Effector CD4-positive, alpha-beta T cell (primary cell): ENCODE results near the gene C1QTNF12.

ENCODE experiments used
- DNase-seq: peaks from one replicate; pipeline ENCODE4 v3.0.0-alpha.2; 2020

Gene C1QTNF12

GRCh38 chr1:1210726-1211540, 35.6 kb downstream of the C1QTNF12 start:
- no peak for DNase-seq

GRCh38 chr1:1208713-1209433, 37.6 kb downstream of the C1QTNF12 start:
- DNase-seq = peak; percentile 34

GRCh38 chr1:1207571-1207892, 39.0 kb downstream of the C1QTNF12 start:
- no peak for DNase-seq

GRCh38 chr1:1206966-1207531, 39.5 kb downstream of the C1QTNF12 start:
- DNase-seq = peak; percentile 1

- DNase-seq = peak; percentile 22
Observed at GRCh38 chr1:1206376-1206965, 40.1 kb downstream of the C1QTNF12 start, which contains the start of gene TNFRSF18. TNFRSF18 (minus strand) TSS chr1:1206592; CDS start chr1:1206571, 21 bp downstream.

- peak; percentile 2 for DNase-seq
Observed at GRCh38 chr1:1205769-1206375, 40.6 kb downstream of the C1QTNF12 start.

GRCh38 chr1:1204998-1205768, 41.3 kb downstream of the C1QTNF12 start:
- DNase-seq = peak; percentile 3

- no peak for DNase-seq
Observed at GRCh38 chr1:1204425-1204920, 42.0 kb downstream of the C1QTNF12 start.

GRCh38 chr1:1203561-1204424, 42.7 kb downstream of the C1QTNF12 start:
- peak; percentile 1 for DNase-seq

- peak; percentile 1 for DNase-seq
Observed at GRCh38 chr1:1202831-1203560, 43.5 kb downstream of the C1QTNF12 start.

- peak; percentile 85 for DNase-seq
Observed at GRCh38 chr1:1200876-1201810, 45.4 kb downstream of the C1QTNF12 start.

- DNase-seq = peak; percentile 1
Observed at GRCh38 chr1:1199961-1200875, 46.3 kb downstream of the C1QTNF12 start.

- DNase-seq = peak; percentile 1
Observed at GRCh38 chr1:1199141-1199960, 47.2 kb downstream of the C1QTNF12 start.

GRCh38 chr1:1198423-1199140, 47.9 kb downstream of the C1QTNF12 start:
- peak; percentile 1 for DNase-seq

GRCh38 chr1:1197551-1198422, 48.7 kb downstream of the C1QTNF12 start:
- DNase-seq = peak; percentile 1
